AG09309 (cell line): ENCODE data around the gene GREB1.

ENCODE experiments used
- DNase-seq: peaks from one replicate; pipeline ENCODE4 v3.0.0-alpha.2; 2010; ENCODE audit warnings: low read depth
- H3K4me3 ChIP-seq: 2 replicates; pipeline ENCODE4 v1.5.1; 2011; ENCODE audit warnings: mild to moderate bottlenecking, low read depth, low read length, moderate library complexity; ENCODE audit not compliant: control insufficient read depth
- CTCF ChIP-seq: IDR thresholded peaks from 2 replicates; pipeline ENCODE4 v1.5.1; 2011; ENCODE audit warnings: mild to moderate bottlenecking, low read depth, low read length, inconsistent platforms; ENCODE audit not compliant: insufficient read depth, control insufficient read depth; ENCODE audit errors: missing control alignments

Gene GREB1

DNA sequence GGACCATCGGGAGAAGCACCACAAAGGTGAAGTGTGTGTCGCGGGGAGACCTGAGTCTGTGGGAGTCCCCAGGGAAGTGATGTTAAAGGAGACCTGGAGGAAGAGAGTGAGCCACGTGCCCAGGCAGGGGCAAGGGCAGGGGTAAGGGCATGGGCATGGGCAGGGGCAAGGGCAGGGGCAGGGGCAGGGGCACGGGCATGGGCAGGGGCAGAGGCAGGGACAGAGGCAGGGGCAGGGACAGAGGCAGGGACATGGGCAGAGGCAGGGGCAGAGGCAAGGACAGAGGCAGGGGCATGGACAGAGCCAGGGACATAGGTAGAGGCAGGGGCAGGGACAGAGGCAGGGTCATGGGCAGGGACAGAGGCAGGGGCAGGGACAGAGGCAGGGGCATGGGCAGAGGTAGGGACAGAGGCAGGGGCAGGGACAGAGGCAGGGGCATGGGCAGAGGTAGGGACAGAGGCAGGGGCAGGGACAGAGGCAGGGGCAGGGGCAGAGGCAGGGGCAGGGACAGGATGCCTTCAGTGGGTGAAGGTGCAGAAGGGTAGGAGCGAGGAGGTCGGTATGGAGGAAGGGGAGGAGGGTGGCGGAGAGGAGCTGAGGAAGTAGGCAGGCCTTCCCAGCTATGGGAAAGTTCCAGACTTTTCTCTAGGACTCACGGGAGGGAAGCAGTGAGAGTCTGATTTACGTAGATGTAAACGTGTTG lies 102.9 kb downstream of the GREB1 start:
- no peak for DNase-seq
- no peak overlapping the region for H3K4me3 ChIP-seq

DNA sequence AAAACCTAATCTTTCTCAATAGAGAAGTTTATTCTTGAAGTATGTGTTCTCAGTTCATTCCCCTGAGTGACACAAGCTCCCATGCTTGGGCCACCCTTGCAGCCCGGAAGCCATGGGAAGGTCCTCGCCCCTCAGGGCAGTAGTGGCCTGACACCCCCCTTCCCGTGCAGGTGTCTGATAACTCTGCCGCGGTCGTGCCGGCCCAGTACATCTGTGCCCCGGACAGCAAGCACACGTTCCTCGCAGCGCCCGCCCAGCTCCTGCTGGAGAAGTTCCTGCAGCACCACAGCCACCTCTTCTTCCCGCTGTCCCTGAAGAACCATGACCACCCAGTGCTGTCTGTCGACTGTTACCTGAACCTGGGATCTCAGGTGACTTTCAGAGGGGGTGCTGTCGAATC lies 103.7 kb downstream of the GREB1 start:
- H3K4me3 ChIP-seq = no peak overlapping the region
- TF ChIP-seq CTCF = no peak
- no peak for DNase-seq

More for the DNA sequence above, 102.9 kb downstream of the GREB1 start:
- TF ChIP-seq CTCF = no peak

GRCh38 chr2:11639503-11639902 lies 105.7 kb downstream of the GREB1 start:
- H3K4me3 ChIP-seq = no peak overlapping the region
- DNase-seq = no peak
- no peak for TF ChIP-seq CTCF

DNA sequence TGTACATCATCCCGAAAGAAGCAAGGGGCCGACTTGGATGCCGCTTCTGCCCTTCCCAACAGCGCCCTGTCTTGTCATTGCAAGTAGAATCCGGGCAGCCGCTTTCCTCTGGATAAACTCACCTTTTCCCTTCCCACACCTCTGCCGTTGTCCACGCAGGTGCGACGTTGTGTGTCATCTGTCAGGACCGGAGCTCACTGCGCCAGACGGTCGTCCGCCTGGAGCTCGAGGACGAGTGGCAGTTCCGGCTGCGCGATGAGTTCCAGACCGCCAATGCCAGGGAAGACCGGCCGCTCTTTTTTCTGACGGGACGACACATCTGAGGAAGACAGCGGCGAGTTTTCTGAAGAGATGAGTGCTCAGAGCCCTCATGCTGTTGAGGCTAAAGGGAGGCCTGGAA lies 106.3 kb downstream of the GREB1 start:
- no peak overlapping the region for H3K4me3 ChIP-seq
- DNase-seq = no peak
- no peak for TF ChIP-seq CTCF

GRCh38 chr2:11642972-11643371 lies 109.1 kb downstream of the GREB1 start:
- no peak for TF ChIP-seq CTCF
- H3K4me3 ChIP-seq = no peak overlapping the region
- DNase-seq = no peak

DNA sequence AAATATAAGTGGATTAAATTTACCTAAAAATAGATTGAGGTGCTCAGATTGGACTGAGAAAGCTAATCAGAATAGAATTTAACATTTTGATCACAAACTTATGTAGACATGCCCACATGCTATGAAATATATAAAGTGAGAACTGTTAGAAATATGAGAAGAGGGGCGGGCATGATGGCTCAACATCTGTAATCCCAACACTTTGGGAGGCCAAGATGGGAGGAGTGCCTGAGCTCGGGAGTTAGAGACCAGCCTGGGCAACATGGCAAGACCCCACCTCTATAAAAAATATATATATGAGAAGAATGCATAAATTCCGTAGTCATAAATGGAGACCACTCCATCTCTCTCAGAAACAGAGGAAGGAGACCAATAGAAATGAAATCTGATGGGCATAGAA lies 110.4 kb downstream of the GREB1 start:
- no peak for DNase-seq
- no peak for TF ChIP-seq CTCF
- H3K4me3 ChIP-seq = no peak overlapping the region
